WERI-Rb-1 (cell line): ENCODE data around the gene KIF17.

Source experiments
- DNase-seq: peaks from one replicate; pipeline ENCODE4 v3.0.0-alpha.2; 2020
- H3K27ac ChIP-seq: fragments of 250-450 bp; sonication (Bioruptor Pico); 2 replicates; pipeline ENCODE4 v1.5.1; 2020; ENCODE audit warnings: mild to moderate bottlenecking, moderate library complexity
- H3K27me3 ChIP-seq: fragments of 250-450 bp; sonication (Bioruptor Pico); 2 replicates; pipeline ENCODE4 v1.5.1; 2021; ENCODE audit warnings: mild to moderate bottlenecking, low read depth, moderate library complexity; ENCODE audit not compliant: insufficient read depth, severe bottlenecking
- H3K36me3 ChIP-seq: fragments of 250-450 bp; sonication (Bioruptor Pico); 2 replicates; pipeline ENCODE4 v1.5.1; 2020; ENCODE audit warnings: mild to moderate bottlenecking, moderate library complexity
- H3K4me3 ChIP-seq: 2 replicates; pipeline ENCODE4 v1.5.1; 2011; ENCODE audit warnings: low read depth, mild to moderate bottlenecking, control low read depth, low read length
- H3K9me3 ChIP-seq: fragments of 250-450 bp; sonication (Bioruptor Pico); 2 replicates; pipeline ENCODE4 v1.5.1; 2021; ENCODE audit warnings: mild to moderate bottlenecking, moderate library complexity; ENCODE audit not compliant: severe bottlenecking
- CTCF ChIP-seq: IDR thresholded peaks from 2 replicates; pipeline ENCODE4 v1.5.1; 2011; ENCODE audit warnings: low read depth, mild to moderate bottlenecking, control low read depth, inconsistent platforms, low read length

KIF17 gene

GRCh38 chr1:20726118-20726911 lies 8.5 kb upstream of the KIF17 start:
- H3K4me3 ChIP-seq: no peak overlapping the region
- peaks cover 2% of the 10 kb centered on the region for H3K27me3 ChIP-seq
- no peaks in the 10 kb centered on the region for H3K36me3 ChIP-seq
- DNase-seq: no peak
- no peaks in the 10 kb centered on the region for H3K9me3 ChIP-seq
- TF ChIP-seq CTCF: no peak
- H3K27ac ChIP-seq: no peak overlapping the region

- H3K27me3 ChIP-seq: no peaks in the 10 kb centered on the region
- DNase-seq: no peak
- no peaks in the 10 kb centered on the region for H3K36me3 ChIP-seq
- no peak for TF ChIP-seq CTCF
- H3K4me3 ChIP-seq: no peak overlapping the region
- H3K27ac ChIP-seq: no peak overlapping the region
- no peaks in the 10 kb centered on the region for H3K9me3 ChIP-seq
Observed at GRCh38 chr1:20725189-20726117, 7.6 kb upstream of the KIF17 start.

GRCh38 chr1:20724364-20725188 lies 6.8 kb upstream of the KIF17 start:
- H3K27ac ChIP-seq: no peak overlapping the region
- no peaks in the 10 kb centered on the region for H3K36me3 ChIP-seq

GRCh38 chr1:20723537-20724363 lies 5.9 kb upstream of the KIF17 start:
- Histone ChIP-seq H3K9me3 (no peaks in the 10 kb centered on the region), H3K27ac (peak overlapping the region; percentile 31), H3K4me3 (no peak overlapping the region), H3K27me3 (no peaks in the 10 kb centered on the region), H3K36me3 (no peaks in the 10 kb centered on the region)
- TF ChIP-seq CTCF: no peak
- DNase-seq: no peak

More at GRCh38 chr1:20724364-20725188, 6.8 kb upstream of the KIF17 start:
- Histone ChIP-seq H3K9me3 (no peaks in the 10 kb centered on the region), H3K27me3 (no peaks in the 10 kb centered on the region), H3K4me3 (no peak overlapping the region)
- TF ChIP-seq CTCF: no peak
- DNase-seq: no peak

GRCh38 chr1:20723159-20723536 lies 5.3 kb upstream of the KIF17 start:
- peak; percentile 63 for DNase-seq
- H3K27ac ChIP-seq: peak overlapping the region; percentile 61
- no peak for TF ChIP-seq CTCF
- no peaks in the 10 kb centered on the region for H3K36me3 ChIP-seq
- no peaks in the 10 kb centered on the region for H3K9me3 ChIP-seq
- H3K4me3 ChIP-seq: no peak overlapping the region
- no peaks in the 10 kb centered on the region for H3K27me3 ChIP-seq
